ENCODE results near the gene PRR5. TPM values are rescaled to one million over a fixed set of nuclear protein-coding genes. Genes with fewer than 3 reads are reported as not detected.

Gene PRR5
- total and polyA plus RNA-seq, 2 donors (not counting 1 experiment from before 2014, with no cell fraction given), result 18.4 to 36.1 TPM

GRCh38 chr22:44684506-44685383 is 17.3 kb upstream of the PRR5 start:
- Histone ChIP-seq H2AFZ (ENCODE audit: insufficient read depth, low read depth, low read length, poor library complexity, severe bottlenecking) (peak overlapping the region; percentile 19), H4K20me1 (ENCODE audit: control insufficient read depth, insufficient read depth, low read length, poor library complexity, severe bottlenecking) (no peaks in the 10 kb centered on the region), H3K36me3 (replicated peaks in 1 of 2; ENCODE audit: control extremely low read depth in 1 of 2, control insufficient read depth in 1 of 2, extremely low read depth in 1 of 2, insufficient read depth in 2 of 2, low read length in 1 of 2) (no peaks in the 10 kb centered on the region), H3K4me1 (ENCODE audit: control insufficient read depth in 2 of 2, insufficient read depth in 2 of 2, low read length in 2 of 2) (peaks cover 14 to 49% of the 10 kb centered on the region in 2 donors), H3K9ac (ENCODE audit: low read length) (no peak overlapping the region), H3K79me2 (ENCODE audit: control insufficient read depth, insufficient read depth, low read length) (no peaks in the 10 kb centered on the region), H3K4me2 (replicated peaks; ENCODE audit: low read depth, low read length, poor library complexity, severe bottlenecking) (peak overlapping the region; percentile 52), H3K27ac (ENCODE audit: low read length in 2 of 2) (no peak overlapping the region), H3K9me3 (ENCODE audit: control extremely low read depth in 1 of 3, control insufficient read depth in 2 of 3, insufficient read depth in 1 of 3, low read length in 2 of 3) (no peaks in the 10 kb centered on the region), H3K4me3 (ENCODE audit: control extremely low read depth in 1 of 5, extremely low read depth in 1 of 5, insufficient read depth in 1 of 5, low read depth in 2 of 5, low read length in 4 of 5) (no peak overlapping the region), H3K27me3 (replicated peaks in 1 of 4; ENCODE audit: control extremely low read depth in 1 of 4, control insufficient read depth in 3 of 4, insufficient read depth in 4 of 4, low read length in 3 of 4) (peaks cover 0 to 2% (median 0%) of the 10 kb centered on the region in 4 experiments)
- ChIA-PET CTCF (interaction anchor here (0.6 to 2.4 kb wide), 13 partner anchors 10 to 412 kb away, joined by 3 to 11 read pairs (median 3); no protein-coding TSS in a partner anchor), POLR2A (no interaction called here)
- Mint-ChIP-seq H3K9me3 (ENCODE audit: insufficient read depth) (no peaks in the 10 kb centered on the region), H3K27me3 (peaks cover 2% of the 10 kb centered on the region), H3K27ac (peak overlapping the region; percentile 56), H3K4me3 (peak overlapping the region; percentile 42), H3K4me1 (peaks cover 30% of the 10 kb centered on the region)
- peak; percentile 84 for DNase-seq
- intact Hi-C loops (cut with micrococcal nuclease), result loop anchor here (1.0 kb wide), 2 partner anchors 16 to 18 kb away; partner anchors contain the start of gene PRR5
- WGBS (ENCODE audit: insufficient coverage), result 28% methylated on average over 16 of the region's 23 CpGs
- ATAC-seq (ENCODE audit: low read depth), result peak; percentile 87
- TF ChIP-seq EZH2 (IDR thresholded peaks at IDR 0.05; ENCODE audit: borderline replicate concordance, insufficient read depth, low read depth, low read length, poor library complexity, severe bottlenecking) (no peak), CTCF (IDR thresholded peaks at IDR 0.05) (peak; percentile 93)

Measured in B cell (primary cell).